DOHH2 (cell line): Measurements from ENCODE around the gene RBMS3.

Experiments used
- H3F3A ChIP-seq: fragments of 200-600 bp; sonication (generic), shearing (Covaris generic); 2 replicates; pipeline ENCODE4 v1.6.0; 2016; ENCODE audit warnings: antibody characterized with exemption, mild to moderate bottlenecking; ENCODE audit not compliant: control insufficient read depth, insufficient read depth
- H3K27ac ChIP-seq: fragments of 200-600 bp; sonication (generic); 2 replicates; pipeline ENCODE4 v1.5.1; 2014; ENCODE audit warnings: low read depth, mild to moderate bottlenecking, low read length, moderate library complexity
- H3K27me3 ChIP-seq: fragments of 200-600 bp; sonication (generic); 2 replicates; pipeline ENCODE4 v1.6.1; 2014; ENCODE audit warnings: mild to moderate bottlenecking, low read length, mixed read lengths; ENCODE audit not compliant: control insufficient read depth
- H3K36me3 ChIP-seq: fragments of 200-600 bp; sonication (generic); 2 replicates; pipeline ENCODE4 v1.6.1; 2014; ENCODE audit warnings: mild to moderate bottlenecking, low read length, moderate library complexity, mixed read lengths; ENCODE audit not compliant: control insufficient read depth
- H3K4me1 ChIP-seq: fragments of 200-600 bp; sonication (generic); 2 replicates; pipeline ENCODE4 v1.6.1; 2014; ENCODE audit warnings: mild to moderate bottlenecking, low read length, mixed read lengths; ENCODE audit not compliant: control insufficient read depth
- H3K4me2 ChIP-seq: fragments of 200-600 bp; sonication (generic); 2 replicates; pipeline ENCODE4 v1.6.0; 2014; ENCODE audit warnings: mild to moderate bottlenecking, low read length, moderate library complexity
- H3K4me3 ChIP-seq: fragments of 200-600 bp; sonication (generic); 2 replicates; pipeline ENCODE4 v1.5.1; 2014; ENCODE audit warnings: mild to moderate bottlenecking, low read length, mixed read lengths
- H3K79me2 ChIP-seq: fragments of 200-600 bp; sonication (generic); 2 replicates; pipeline ENCODE4 v1.6.1; 2014; ENCODE audit warnings: mild to moderate bottlenecking, low read length, mixed read lengths; ENCODE audit not compliant: control insufficient read depth
- H3K9me2 ChIP-seq: fragments of 200-600 bp; sonication (generic); replicated peaks from 2 replicates; pipeline ENCODE4 v1.6.1; 2014; ENCODE audit warnings: mild to moderate bottlenecking, low read length, mixed read lengths; ENCODE audit not compliant: control insufficient read depth
- H3K9me3 ChIP-seq: fragments of 200-600 bp; sonication (generic); 2 replicates; pipeline ENCODE4 v1.6.1; 2014; ENCODE audit warnings: antibody characterized with exemption, low read length, mixed read lengths; ENCODE audit not compliant: control insufficient read depth, insufficient read depth
- H4K20me1 ChIP-seq: fragments of 200-600 bp; sonication (generic); 2 replicates; pipeline ENCODE4 v1.6.0; 2014; ENCODE audit warnings: low read depth, mild to moderate bottlenecking, antibody characterized with exemption, low read length, moderate library complexity; ENCODE audit not compliant: control insufficient read depth, insufficient read depth
- CTCF ChIP-seq: fragments of 200-600 bp; sonication (generic); IDR thresholded peaks from one replicate; pipeline ENCODE4 v1.5.1; 2014; ENCODE audit warnings: antibody characterized with exemption, mild to moderate bottlenecking, low read depth, low read length; ENCODE audit not compliant: poor library complexity, severe bottlenecking
- EZH2phosphoT487 ChIP-seq: fragments of 200-600 bp; sonication (generic); IDR thresholded peaks from 2 replicates; pipeline ENCODE4 v1.6.1; 2017; ENCODE audit warnings: borderline replicate concordance, mild to moderate bottlenecking, antibody characterized with exemption, low read length, moderate library complexity, mixed read lengths

RBMS3 gene

GRCh38 chr3:29949131-29949530 lies 668.3 kb downstream of the RBMS3 start:
- no peaks in the 10 kb centered on the region for H4K20me1 ChIP-seq
- H3K79me2 ChIP-seq, result no peaks in the 10 kb centered on the region
- no peaks in the 10 kb centered on the region for H3K36me3 ChIP-seq
- H3F3A ChIP-seq, result no peaks in the 10 kb centered on the region
- no peaks in the 10 kb centered on the region for H3K27me3 ChIP-seq
- no peak overlapping the region for H3K27ac ChIP-seq
- no peaks in the 10 kb centered on the region for H3K4me1 ChIP-seq
- no peaks in the 10 kb centered on the region for H3K9me2 ChIP-seq
- H3K4me2 ChIP-seq, result no peak overlapping the region
- TF ChIP-seq CTCF (no peak), EZH2phosphoT487 (no peak)
- no peak overlapping the region for H3K4me3 ChIP-seq
- no peaks in the 10 kb centered on the region for H3K9me3 ChIP-seq

- Histone ChIP-seq H3K79me2 (no peaks in the 10 kb centered on the region), H3K4me2 (no peak overlapping the region), H3K4me3 (no peak overlapping the region), H3K36me3 (no peaks in the 10 kb centered on the region), H3K9me3 (no peaks in the 10 kb centered on the region), H3K9me2 (no peaks in the 10 kb centered on the region), H3K27ac (no peak overlapping the region), H3K27me3 (no peaks in the 10 kb centered on the region), H4K20me1 (no peaks in the 10 kb centered on the region), H3F3A (no peaks in the 10 kb centered on the region), H3K4me1 (no peaks in the 10 kb centered on the region)
- TF ChIP-seq EZH2phosphoT487 (no peak), CTCF (no peak)
These were observed 669.2 kb downstream of the RBMS3 start for GRCh38 chr3:29949940-29950616.

- Histone ChIP-seq H3K4me2 (no peak overlapping the region), H3K27ac (no peak overlapping the region), H4K20me1 (no peaks in the 10 kb centered on the region), H3F3A (no peaks in the 10 kb centered on the region), H3K4me3 (no peak overlapping the region), H3K79me2 (no peaks in the 10 kb centered on the region), H3K36me3 (no peaks in the 10 kb centered on the region), H3K27me3 (no peaks in the 10 kb centered on the region), H3K9me2 (no peaks in the 10 kb centered on the region), H3K9me3 (no peaks in the 10 kb centered on the region), H3K4me1 (no peaks in the 10 kb centered on the region)
- TF ChIP-seq EZH2phosphoT487 (no peak), CTCF (no peak)
These were observed 671.6 kb downstream of the RBMS3 start for GRCh38 chr3:29952431-29952830.
